Islet precursor cell (in vitro differentiated cells): ENCODE measurements around the gene LRCH3.
A peak's percentile ranks its signal among the peaks of the same experiment; 100 is the strongest.
"Not testable (repeated sequence)": the region's sequence is repeated elsewhere in the genome, so short reads cannot be mapped to it uniquely, and the experiment has no call there.

Experiments used
- DNase-seq: peaks from one replicate; pipeline ENCODE4 v3.0.0-alpha.2; 2018

Gene LRCH3

DNA sequence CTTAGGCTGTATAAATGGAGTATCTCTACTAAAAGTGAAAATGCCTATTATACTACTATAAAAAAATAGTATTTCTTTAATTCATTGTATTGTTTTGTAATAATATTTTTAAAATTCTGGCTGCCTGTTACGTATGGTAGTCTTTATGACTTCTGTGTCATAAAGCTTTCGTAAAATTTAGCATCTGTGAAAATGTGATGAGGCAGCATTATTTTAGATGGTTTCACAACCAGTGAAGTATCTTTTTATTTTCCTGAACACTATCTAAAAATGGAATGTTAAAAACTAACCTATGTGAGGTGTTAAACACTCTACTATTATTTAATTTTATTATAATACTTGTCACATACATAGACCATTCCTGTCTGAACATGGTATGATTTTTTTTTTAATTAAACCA is 46.2 kb downstream of the LRCH3 start:
- no peak for DNase-seq

DNA sequence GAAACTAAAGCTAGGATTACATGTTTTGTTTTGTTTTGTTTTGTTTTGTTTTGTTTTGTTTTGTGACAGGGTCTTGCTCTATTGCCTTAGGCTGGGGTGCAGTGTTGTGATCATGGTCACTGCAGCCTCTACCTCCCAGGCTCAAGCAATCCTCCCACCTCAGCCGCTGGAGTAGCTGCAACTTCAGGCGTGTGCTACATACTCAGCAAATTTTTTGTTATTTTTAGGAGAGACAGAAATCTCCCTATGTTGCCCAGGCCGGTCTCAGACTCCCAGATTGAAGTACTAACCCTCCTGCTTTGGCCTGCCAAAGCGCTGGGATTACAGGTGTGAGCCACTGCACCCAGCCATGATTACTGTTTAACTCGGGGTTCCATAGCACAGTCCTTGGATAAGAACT is 50.7 kb downstream of the LRCH3 start:
- DNase-seq, result no peak

DNA sequence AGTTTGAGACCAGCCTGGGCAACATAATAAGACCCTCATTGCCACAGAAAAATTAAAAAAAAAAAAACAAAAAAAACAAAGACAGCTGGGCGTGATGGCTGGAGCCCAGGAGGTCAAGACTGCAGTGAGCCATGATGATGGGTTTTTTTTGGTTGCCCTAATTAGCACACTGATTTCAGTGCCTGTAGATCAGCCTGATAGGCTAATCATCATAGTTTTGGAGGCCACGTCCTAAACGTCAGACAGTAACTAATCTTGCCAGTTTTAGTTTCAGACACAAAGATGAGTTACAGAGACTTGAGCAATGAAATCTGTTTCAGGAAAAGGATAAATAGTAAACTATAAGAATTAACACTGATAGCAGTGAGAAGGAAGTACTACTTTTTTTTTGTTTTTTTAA is 55.4 kb downstream of the LRCH3 start:
- DNase-seq, result no peak

DNA sequence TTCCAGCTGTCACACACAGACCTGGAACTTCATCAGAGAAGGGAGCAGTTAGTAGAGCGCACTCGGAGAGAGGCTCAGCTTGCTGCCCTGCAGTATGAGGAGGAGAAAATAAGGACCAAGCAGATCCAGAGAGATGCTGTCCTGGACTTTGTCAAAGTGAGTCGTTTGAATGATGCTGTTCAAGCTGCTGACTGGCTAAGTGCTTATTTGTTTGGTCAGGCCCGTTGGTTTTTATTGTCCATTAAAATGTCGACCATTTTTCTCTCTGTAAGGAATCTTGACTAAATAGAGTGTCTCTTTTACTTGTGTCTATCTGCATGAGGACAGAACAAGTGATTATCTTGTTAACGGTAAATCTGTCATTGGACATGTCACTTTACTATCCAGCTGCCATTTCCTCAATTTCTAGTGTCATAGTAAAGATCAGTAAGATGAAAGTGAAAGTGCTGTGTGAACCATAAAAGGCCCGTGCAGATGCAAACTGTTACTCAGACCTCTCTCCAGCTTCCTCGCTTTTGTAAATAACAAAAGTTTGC is 56.9 kb downstream of the LRCH3 start:
- DNase-seq, result peak; percentile 64

DNA sequence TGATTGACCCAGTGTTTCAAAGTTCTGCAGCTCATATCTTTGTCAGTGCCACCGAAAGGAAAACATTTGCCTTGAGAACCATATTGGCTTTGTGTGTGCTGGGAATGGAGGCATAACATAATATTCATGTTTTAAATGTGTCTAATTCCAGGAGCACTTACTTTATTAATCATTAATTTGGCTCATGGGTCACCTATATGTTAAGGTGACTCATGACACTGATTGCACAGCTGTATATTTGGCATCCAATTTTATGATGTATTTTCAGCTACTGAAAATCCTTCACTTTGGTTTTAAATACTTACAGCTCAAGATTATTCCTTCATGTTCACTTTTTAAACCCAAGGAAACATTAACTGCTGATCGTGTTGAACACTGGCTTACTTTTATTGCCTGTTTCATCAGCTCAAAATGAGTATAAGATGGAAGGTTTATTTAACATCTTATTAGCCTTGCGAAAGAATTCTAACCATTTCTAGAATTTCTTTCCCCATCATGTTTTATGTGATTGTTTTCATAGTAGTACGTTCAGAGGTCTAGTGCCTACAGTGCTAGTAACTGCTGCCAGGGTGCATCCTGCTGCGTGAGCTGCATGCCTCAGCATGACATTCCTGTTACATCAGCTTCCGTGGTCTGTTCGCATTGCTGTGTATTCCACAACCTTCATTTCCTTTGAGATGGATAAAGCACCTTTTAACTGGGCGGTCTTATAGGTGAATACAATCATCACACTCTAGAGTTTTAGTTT is 63.7 kb downstream of the LRCH3 start:
- DNase-seq, result peak; percentile 80

DNA sequence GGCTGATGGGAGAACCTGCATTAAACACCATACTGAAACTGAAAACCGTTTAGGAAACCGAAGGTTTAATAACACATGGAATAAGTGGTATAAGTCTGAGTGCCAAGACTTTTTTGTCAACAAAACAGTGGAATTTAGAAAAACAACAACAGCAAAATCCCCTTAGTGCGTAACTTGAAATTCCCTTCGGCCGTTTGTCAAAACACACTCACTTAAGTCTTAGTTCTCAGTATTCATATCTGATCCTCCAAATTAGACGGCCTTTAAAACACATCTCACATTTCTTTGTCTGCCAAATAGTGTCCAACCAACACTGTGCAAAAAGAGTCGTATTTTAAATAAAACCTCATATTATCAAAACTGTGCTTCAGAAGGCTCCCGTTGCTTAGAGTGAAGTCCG is 64.5 kb downstream of the LRCH3 start:
- no peak for DNase-seq

DNA sequence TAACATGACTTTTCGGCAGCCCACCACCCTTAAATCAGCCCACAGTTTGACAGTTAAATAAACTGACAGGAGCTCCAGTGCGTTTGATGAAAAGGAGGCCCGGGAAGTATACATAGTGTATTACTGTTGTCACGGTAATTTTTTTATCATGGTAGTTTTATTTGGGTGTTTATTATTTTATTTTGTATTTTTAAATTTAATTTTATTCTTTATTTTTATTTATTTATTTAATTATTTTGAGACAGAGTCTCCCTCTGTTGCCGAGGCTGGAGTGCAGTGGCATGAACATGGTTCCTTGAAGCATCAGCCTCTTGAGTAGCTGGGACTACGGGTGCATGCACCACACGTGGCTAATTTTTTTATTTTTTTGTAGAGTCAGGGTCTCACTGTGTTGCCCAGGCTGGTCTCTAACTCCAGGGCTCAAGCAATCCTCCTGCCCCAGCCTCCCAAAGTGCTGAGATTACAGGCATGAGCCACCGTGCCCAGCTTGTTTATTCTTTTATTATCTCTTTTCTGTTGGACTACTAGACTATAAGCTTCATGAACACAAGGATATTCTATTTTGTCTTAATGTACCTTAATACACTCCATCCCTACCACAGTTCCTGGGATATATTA is 65.3 kb downstream of the LRCH3 start:
- DNase-seq, result no peak

DNA sequence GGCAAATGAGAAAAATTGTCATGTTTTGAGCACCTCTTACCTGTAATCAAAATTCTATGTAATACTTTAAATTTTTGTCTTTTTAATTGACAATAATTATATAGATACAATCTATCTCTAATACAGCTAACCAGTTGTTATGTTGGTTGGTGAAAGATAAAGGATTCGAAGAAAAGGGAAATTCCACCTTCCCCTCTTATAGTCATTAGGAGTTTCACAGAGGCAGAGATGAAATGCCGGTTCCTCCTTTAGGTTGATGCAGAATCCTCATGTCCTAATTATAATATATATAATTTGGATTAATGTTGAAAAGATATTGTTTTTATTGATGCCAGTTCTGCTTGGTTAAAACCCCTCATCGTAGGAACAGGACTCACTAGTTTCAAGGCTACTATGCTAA is 67.1 kb downstream of the LRCH3 start:
- no peak for DNase-seq

DNA sequence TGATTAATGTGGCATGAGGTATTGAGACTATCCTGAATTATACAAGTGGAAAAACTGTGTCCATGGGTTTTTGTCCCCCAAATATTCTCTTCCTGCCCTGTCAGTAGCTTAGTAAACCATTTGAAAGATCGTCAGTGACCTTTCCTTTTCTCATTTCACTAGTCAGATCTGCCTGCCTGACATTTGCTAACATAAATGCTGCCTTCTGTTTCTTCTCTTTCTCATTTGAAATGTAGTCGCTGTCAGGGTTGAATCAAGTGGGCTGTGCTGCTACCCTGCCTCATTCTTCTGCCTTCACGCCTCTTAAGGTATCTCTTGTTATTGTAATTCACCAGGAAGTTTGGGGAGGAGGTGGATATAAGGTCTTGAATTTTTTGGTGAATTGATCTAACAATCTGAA is 67.5 kb downstream of the LRCH3 start:
- DNase-seq, result no peak

DNA sequence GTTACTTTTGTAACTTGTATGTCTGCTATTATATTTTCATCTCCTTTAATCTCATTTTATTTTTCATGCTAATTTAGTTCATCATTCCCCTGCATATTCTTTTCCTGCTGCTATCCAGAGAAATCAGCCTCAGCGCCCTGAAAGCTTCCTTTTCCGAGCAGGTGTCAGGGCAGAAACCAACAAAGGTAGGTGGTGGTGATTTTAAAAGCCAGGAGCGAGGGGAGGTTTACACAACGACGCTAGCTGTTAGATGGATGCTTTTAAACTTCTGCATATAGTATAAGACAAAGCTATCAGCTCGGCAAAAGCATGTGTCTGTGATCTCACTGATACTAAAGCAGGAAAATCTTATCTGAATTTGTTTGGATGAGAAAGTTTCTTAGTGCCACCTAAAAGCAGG is 75.0 kb downstream of the LRCH3 start:
- DNase-seq, result no peak

DNA sequence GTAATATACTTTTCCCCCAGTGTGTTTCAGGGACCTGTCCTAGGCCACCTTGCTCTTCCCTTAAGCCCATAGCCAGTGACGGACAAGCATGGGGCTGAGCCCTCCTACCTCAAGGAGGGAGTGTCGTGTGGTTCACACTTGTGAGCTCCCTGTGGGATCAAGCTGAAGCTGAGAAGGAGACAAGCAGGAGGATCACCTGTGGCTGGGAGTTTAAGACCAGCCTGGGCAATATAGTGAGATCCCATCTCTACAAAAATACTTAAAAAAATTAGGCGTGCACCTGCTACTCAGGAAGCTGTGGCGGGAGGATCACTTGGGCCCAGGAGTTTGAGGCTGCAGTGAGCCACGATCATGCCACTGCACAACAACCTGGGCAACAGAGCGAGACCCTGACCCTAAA is 82.3 kb downstream of the LRCH3 start:
- no peak for DNase-seq

DNA sequence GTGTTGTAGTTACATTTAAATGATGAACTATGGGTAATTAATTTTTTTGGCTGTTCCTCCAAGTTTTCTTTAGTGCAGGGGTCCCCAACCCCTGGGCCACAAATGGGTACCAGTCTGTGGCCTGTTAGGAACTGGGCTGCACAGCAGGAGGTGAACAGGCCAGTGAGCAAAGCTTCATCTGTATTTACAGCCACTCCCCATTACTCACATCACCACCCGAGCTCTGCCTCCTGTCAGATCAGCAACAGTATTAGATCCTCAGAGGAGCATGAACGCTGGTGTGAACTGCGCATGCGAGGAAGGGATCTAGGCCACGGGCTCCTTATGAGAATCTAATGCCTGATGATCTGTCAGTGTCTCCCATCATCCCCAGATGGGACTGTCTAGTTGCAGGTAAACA is 83.0 kb downstream of the LRCH3 start:
- no peak for DNase-seq

DNA sequence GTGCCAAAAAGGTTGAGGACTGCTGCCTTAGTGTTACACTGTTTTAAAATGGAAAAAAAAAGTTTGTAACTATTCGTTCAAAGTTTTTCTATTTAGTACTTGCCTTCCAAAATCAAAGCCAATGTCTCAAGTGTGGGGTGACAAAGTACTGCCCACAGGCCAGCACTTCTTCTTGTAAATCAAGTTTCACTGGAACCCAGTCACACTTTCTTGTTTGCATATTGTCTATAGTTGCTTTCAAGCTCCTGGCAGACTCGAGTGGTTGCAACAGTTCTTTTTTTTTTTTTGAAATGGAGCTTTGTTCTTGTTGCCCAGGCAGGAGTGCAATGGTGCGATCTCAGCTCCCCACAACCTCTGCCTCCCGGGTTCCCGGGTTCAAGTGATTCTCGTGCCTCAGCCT is 83.6 kb downstream of the LRCH3 start:
- DNase-seq, result no peak

DNA sequence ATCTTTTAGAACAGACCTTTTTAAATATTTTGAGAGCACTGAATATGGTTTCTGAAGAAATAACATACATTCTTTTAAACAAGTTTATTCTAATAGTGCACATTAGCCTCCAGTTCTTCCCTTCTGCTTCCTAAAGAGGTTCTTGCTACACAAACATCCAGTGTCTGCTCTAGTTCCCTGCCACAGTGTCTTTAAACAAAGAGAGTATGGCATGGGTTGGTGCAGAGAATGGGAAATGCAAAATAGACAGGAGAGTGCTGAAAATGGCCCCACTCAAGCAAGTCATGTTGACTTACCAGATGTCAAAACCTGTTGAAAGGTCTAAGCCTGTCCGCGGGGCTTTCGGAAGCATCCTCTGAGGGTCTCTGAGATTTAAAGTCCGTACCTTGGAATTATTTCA is 86.8 kb downstream of the LRCH3 start:
- no peak for DNase-seq

DNA sequence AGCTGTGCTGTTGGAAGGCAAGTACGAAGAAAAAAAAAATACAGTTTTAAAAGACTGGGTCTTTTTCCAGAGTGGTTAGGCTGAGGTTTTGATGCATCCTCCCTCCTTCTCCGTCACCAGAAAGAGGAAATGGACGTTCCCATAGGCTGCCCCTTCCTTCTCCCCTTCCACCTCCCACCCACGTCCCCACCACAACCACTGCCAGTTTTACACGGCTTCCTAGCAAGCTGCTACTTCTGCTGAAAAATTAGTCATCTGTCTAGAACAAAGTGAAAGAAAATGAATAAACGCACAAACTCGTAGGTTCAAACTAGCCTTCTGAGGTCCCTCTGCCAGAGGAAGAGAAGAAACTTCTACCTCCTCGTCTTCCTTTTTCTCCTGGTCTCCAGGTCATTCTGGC is 87.4 kb downstream of the LRCH3 start:
- DNase-seq, result no peak

DNA sequence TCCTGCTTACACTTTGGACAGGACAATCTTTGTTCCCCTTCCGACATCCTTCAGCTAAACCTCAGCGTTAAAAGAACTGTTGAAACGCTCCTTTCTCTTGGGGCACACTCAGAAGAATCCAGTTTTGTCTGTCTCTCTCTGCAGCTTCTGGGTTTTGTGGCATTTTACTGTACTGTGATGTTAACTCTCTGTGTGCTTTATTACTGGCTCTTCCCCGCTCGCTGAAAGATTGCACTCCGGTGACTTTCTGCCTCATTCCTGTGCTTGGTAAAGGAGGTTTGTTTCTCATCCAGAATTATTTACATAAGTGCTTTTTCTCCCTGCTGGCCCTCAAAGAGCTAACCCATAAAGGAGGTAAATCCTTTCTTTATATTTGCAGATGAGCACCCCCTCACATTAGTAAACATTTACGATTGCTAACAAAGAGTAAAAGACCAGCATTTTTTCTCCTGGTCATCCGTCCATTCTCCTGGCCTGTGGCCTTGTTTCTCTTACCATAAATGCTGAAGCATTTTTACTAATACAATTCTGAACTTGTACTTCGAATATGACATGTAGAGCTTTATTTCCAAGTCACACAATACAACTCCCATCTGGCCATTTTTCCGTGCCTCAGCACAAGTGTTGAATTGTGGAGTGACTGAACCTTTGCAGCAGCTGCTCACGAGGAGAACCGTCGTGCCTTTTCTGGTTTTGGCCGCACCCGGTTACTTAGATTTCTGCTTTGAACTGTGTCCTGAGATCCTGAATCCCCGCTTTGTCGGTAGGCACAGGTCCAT is 89.6 kb downstream of the LRCH3 start:
- DNase-seq, result peak; percentile 51

DNA sequence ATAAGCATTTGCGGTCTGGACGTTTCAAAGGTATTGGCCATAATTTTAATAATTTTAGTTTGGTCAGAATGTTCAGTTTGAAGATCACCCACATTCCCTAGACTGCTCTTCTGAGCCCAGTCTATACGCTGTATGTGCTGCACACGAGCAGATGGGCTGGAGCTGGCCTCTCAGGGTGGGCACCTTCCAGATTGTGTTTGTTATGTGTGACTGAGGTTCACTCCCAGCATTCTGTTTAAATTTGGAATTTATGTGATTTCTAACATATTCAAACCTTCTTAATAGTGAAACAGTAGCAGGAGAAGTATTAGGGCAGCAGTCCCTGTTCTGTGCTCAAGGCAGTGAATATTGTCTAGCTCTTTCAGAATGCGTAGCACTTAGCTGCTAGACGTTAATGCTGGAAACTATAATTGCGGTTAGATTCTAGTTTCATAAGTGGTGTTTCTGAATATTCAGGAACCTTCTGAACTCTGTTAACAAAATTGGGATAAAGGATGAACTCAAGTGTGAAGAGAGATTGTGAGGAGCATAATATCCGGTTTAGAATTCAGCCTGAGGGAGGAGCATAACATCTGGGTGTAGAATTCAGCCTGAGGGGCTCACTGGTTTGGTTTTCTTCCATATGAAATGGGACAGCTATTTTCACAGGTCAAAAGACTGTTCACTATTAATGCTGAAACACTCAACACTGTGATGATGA is 90.4 kb downstream of the LRCH3 start:
- DNase-seq, result peak; percentile 46

DNA sequence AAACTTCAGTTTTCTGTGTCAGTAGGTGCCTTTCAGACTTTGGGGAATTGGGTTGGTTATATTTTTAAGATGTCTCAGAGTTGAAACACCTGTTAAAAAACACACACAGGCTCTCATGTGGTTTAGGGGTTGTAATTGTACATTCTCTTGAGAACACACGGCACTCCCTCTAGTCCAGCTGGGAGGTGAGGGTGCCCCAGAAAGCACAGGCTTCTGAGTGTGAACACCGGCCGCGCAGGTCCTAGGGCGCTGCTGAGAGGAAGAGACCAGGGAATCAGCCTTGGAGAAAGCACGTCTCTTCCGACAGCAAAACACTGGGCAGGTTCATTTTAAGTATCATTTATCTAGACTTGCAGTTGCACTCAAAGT is 90.9 kb downstream of the LRCH3 start:
- no peak for DNase-seq

DNA sequence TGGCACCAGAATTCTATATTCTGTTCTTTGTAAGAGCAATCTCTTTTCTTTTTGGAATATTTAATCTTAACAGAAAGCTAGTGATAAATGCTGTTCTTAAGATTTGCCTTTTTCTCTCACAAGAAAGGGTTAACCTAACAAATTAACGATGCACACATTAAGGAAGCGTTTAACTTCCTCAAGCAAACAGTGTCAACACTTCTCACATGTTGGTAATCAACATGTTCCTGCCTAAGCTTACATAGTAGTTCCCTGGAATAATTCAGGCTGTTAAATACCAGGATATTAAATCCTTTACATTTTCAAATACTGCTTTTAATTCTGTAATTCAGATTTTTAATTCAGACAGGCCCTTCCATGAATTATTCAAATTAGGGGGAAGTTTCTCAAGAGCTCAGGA is 91.5 kb downstream of the LRCH3 start:
- DNase-seq, result no peak

DNA sequence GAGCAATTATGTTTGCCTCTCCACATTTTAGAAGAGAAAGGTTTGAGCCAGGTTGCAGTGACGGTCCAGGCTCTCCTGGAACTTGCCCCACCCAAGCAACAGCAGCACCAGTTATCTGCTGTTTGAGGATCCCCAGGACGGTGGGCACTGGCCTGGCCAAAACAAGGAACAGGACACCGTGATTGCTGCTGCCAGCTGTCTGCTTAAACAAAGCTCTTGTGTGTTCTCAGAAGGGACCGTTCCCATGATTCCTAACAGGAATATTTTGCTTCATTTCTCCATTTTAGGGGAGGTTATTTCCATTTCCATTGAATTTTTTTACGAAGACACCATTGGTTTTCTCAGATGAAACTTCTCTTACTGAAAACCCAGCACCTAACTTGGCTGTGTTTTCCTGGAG is 92.5 kb downstream of the LRCH3 start:
- DNase-seq, result peak; percentile 18

DNA sequence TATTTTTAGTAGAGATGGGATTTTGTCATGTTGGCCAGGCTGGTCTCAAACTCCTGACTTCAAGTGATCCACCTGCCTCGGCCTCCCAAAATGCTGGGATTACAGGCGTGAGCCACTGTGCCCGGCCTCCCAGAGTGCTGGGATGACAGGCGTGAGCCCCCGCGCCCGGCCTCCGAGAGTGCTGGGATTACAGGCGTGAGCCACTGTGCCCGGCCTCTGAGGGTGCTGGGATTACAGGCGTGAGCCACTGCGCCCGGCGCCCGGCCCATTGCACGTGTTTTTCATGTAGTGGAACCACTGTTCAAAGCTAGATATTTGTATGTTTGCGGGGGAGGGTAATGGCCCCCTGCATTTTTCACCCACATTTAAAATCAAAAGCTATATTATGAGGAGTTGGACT is 93.3 kb downstream of the LRCH3 start:
- peak; percentile 23 for DNase-seq

DNA sequence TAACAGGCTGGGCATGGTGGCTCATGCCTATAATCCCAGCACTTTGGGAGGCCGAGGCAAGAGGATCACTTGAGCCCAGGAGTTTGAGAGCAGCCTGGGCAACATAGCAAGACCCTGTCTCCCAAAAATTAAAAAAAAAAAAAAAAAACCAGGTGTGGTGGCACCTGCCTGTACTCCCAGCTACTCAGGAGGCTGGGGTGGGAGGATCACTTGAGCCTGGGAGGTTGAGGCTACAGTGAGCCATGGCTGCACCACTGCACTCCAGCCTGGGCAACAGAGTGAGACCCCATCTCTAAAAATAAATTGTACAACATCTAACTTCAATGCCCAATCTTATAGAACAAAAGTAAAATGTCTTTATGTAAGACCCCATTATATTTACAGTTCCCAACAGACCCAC is 95.0 kb downstream of the LRCH3 start:
- DNase-seq, result not testable (repeated sequence)

DNA sequence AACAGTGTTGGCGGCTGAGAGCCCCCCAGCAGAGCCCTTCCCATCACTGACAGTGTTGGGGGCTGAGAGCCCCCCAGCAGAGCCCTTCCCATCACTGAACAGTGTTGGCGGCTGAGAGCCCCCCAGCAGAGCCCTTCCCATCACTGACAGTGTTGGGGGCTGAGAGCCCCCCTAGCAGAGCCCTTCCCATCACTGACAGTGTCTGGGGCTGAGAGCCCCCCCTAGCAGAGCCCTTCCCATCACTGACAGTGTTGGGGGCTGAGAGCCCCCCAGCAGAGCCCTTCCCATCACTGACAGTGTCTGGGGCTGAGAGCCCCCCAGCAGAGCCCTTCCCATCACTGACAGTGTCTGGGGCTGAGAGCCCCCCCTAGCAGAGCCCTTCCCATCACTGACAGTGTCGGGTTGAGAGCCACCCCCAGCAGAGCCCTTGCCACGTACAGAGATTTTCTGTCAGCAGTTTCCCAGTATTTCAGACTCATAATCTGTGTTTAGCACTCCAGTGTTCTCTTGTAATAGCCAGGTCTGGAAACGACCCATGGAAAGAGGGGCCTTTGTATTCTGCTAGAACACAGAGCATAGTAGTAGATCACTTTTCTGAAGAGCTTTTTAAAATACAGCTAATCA is 96.5 kb downstream of the LRCH3 start:
- not testable (repeated sequence) for DNase-seq
